ENCODE results near the gene TRIM60.

- TF ChIP-seq CTCF (IDR thresholded peaks at IDR 0.05; ENCODE audit: low read depth, low read length, poor library complexity, severe bottlenecking) (no peak), EZH2phosphoT487 (IDR thresholded peaks at IDR 0.05; ENCODE audit: borderline replicate concordance, low read length) (no peak)
These were observed 34.5 kb upstream of the TRIM60 start for GRCh38 chr4:164997324-164997723.

All from DOHH2 (cell line).